CD1c-positive myeloid dendritic cell (primary cell): ENCODE data around the gene PRAC2.

ENCODE experiments used
- DNase-seq: peaks from one replicate; pipeline ENCODE4 v3.0.0-alpha.2; 2016; ENCODE audit errors: extremely low spot score

PRAC2 gene

GRCh38 chr17:48720266-48721008, 2.5 kb upstream of the PRAC2 start:
- DNase-seq, result no peak

GRCh38 chr17:48721009-48721402, 2.0 kb upstream of the PRAC2 start:
- DNase-seq, result no peak

DNA sequence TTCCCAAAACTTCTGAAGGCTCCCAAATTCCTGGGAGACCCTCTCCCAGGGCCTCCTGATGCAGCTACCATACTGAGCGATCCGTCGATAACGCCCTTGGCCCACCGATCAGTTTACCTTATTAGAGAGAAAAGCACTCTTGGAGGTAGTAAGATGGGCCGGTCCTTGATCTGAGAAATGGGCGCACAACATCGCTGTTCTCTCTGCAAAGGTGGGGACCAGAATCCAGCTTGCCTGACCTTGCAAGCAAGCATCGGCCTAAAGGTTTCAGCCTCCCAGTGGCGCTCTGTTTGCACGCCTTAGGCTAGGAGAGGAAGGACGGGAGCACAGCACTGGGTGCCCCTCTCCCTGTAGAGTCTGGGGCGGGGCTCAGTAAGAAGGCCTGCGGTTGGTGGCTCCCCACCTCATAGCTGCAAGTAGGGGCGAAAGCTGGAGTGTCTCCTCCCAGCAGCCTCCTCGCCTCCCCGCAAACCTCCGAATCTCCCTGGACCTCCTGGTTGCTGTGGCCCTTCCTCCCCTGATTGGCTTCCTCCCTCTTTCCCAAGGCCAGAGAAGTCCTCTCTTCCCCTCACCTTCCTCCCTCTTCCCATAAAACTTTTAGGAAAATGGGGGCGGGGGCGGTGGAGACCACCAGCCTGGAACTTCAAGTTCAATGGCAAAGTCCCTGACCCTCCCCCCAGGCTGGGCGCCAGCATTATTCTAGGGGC, 631 bp upstream of the PRAC2 start, which contains the start of gene PRAC1:
Gene PRAC1, minus strand, starts transcription at position 318 of the 707 bp plus-strand sequence. Its CDS starts 126 bp downstream, at position 192.
- no peak for DNase-seq

DNA sequence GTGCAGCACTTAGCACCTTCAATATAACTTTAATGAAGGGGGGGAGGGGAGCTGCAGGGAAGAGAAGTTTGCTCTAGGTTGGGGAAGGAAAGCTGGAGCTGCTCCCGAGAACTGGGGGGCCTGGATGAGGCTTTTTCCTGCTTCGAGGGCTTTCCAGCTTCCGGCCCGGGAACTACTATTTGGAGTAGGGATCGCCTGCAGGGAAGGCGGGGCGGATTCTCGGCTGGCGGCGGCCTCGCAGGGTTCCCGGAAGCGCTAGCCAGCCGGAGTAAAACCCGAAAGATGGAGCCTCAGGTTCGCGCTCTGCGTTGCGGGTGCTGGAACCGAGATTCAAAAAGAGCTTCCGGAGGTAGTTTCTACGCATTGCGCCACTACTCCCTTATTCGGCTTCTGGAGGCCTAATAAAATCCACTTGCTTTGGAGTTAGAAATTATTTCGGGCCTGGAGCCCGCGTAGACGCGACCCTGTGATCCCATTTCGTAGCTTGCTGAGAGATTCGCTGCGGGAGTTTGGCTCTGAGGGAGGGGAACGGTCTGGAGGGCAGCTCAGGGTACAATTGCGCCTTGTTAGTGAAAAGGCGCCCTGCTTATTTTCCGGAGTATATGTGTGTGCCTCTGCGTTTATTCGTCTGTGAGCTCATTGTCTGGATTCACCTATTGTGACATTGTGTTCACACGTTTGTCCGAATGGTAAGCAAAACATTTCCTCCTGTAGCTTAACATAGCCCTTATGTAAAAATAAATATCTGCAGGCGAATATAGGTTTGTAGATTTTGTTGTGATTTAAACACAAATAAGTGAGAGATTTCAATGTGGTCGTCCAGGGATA, 652 bp downstream of the PRAC2 start:
- DNase-seq, result no peak

- peak; percentile 78 for DNase-seq
Observed at GRCh38 chr17:48724251-48725003, 1.4 kb downstream of the PRAC2 start.

DNA sequence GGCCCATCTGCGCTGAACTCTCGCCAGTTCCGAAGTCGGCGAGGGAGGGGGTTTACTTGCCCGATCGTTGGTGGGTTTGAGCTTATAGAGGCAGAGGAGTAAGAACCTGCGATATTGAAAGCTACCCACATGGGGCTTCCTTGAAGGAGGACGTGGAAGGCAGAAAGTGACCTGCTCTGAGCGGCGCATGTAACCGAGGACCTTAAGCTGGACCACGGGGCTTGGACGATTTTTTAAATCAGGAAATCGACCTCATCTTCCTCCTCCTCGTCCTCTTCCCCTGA, 2.0 kb downstream of the PRAC2 start:
- DNase-seq, result no peak

DNA sequence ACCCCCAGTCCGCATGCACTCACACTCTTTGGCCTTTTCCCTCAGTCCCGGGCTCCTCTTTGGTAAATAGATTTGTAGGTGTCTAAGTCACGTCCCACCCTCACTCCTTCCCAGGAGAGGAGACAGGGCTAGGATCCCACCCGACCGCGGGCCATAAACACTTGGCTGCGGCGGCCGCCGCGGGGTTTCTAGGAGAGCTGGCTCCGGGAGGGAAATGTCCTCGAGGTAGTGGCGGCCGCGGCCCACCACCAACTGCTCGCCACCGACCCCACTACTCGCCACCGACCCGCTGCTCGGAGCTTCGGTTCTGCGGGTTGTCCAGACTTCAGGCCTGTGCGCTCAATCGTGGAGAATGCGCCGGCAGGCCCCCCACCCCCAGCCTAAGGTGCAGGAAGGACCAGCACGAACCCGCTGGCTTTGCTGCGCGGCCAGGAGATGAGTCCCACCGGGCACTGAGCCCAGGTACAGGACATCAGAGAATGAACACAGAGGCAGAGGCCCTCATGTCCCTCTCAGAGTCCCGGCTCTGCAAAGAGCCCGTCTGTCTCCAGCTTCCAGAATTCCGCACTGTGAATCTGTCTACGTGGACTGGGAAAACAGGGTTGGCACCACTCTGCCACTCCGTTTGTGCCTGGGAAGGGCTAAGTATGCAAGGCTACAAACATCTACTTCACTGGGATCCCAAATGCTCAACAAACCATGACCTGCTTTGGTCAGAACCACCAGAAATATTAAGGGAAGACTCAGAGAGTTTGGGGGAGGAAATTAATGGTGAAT, 2.5 kb downstream of the PRAC2 start:
- DNase-seq, result no peak

- DNase-seq, result no peak
Observed at GRCh38 chr17:48726114-48726915, 3.3 kb downstream of the PRAC2 start.

DNA sequence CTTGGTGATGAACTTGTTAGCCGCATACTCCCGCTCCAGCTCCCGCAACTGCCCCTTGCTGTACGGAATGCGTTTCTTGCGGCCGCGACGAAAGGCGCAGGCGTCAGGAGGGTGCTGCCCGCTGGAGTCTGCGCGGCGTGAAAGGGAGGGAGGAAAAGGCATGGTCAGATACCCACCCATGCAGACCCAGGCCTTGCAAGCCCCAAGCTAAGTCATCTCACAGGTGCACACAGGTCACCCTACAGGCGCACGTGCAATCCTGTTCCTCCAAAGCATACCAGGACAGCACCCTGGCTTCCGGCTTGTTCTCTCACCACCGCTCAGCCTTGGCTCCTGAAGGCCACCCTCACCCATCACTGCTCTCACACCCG, 3.9 kb downstream of the PRAC2 start:
- DNase-seq, result no peak

DNA sequence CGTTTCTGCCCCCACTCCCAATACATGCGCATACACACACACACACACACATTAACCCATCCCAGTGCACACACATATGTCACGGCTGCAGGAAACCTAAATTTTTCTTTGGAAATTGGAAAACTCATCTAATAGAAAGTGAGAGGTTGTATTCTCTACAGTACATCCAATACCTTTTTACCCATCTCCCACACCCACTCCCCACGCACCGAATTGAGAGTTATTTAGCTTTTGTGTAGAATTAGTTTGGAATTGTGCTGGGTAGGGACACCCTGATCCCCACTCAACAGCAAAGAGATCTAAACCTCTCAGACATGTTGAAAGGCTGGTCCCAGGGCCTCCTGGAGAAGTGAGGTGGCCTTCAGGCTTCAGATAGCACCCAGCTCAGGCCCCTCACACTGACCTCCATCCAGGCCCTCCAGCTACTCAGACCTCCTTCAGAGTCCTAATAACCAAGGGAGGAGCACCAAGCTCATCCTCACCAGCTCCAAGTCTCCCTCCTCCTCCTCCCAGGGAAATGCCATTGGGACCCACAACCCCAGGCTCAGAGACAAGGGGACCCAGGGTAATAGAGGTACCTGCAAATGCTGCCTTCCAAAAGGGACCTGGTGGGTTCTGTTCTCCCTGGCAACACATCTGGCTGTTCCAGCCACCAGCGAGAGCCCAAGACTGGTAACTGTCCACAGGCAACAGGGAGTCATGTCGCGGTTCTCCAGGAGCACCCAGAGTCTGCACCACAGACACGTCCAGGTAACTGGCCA, 4.6 kb downstream of the PRAC2 start:
- DNase-seq, result no peak

- DNase-seq, result peak; percentile 31
Observed at GRCh38 chr17:48728232-48729231, 5.5 kb downstream of the PRAC2 start, which contains the start of gene HOXB13. HOXB13 (minus strand) TSS chr17:48728750; CDS start chr17:48728593, 157 bp downstream.

DNA sequence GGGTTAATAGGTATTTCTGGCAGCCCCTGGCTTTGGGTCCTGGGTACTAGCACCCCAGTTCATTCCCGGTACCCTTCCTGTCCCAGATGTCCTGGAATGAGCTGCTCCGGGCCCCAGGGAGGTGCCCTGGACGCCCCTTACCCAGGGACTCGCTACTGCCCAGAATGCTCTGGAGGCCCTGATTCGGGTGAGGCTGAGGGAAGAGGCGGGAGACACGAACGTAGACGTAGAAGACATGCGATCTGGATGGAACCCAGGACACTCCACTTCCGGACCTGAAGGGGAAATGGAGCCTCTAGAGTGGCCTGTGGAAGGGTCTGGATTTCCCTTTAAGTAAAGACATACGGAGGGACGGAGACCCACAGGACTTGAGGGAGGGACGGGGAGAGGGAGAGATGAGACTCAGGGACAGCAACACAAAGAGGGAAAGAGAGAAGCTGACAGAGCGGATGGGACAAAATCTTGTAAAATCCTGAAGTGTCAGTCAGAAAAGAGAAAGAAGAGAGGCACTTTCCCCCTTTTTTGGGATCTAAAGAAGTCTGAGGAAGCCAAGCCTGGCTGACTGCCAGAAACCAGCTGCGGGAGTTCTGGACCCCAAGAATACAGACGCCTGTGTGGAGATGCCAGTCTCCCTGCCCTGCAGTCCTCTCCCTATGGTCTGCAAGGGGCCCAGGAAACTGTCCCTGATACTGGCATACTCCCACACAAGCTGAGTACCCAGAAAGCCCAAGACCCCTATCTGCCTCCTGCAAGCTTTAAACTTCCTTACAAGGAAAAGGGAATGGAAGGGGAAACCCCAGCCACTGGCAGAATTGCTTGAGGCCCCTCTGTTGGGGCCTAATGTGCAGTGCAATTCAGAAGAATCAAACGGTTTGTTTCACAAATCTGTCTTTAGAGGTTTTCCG, 6.6 kb downstream of the PRAC2 start:
- DNase-seq, result no peak

GRCh38 chr17:48730240-48730550, 7.2 kb downstream of the PRAC2 start:
- no peak for DNase-seq

DNA sequence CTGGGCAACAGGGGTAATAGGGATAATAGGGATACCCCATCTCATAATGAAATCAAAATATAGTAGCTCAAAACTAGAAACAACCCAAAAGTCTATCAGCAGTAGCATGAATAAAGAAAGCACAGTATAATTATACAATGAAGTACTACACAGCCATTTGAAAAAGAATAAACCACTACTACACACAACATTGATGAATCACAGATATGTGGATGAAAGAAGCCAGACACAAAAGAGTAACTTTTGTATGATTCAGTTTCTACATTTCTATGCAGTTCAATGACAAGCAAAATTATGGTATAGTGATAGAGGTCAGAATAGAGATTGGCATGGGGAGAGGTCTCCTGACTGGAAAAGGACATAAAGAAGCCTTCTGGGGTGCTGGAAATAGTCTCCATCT, 8.4 kb downstream of the PRAC2 start:
- DNase-seq, result no peak

DNA sequence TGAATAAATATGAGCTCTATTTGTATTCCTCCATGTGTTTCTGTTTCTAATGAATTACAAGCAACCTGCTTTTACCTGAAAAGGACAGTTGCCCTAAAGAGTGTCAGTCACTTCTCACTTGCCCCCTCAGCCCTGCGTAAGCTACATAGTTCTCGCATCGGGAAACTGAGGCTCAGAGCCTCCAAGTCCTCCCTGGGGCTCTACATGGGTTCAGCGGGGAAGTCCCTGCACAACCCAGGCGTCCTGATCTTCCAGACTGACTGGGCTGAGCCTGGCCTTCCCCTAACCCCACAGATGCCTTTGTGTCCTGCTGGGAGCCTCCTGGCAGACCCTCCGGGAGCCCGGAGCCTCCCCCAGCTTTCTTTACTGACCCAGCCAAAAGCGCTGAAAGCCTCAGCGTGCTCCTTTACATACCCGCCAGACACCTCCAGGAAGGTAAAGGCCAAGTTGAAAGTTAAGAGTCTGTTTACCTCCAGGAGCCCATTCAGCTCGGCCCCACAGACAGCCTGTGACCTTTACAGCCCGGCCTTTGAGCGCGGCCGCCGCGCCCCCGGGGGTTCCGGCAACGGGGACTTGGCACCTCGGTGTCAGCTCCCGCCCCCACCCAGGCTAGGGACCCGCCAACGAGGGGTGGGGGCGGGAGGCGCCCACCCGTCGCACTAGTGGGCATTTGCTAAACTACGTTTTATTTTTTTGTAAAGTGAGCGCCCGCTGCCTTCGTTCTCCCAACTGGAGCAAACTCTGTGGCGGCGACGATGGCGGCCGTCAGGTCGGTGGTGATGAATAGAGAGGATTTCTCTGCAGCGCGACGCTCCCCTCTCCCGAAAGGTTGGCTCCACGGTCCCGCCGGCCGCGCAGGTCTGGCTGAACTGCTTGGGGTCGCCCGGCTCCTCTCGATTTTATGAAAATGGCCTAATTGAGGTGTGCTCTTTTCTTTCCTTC, 10.0 kb downstream of the PRAC2 start:
- no peak for DNase-seq

- no peak for DNase-seq
Observed at GRCh38 chr17:48733632-48734328, 10.8 kb downstream of the PRAC2 start.
